Astrocyte of the spinal cord (primary cell): Measurements from ENCODE around the gene THAP11.

Source experiments
- DNase-seq: peaks from one replicate; pipeline ENCODE4 v3.0.0; 2011; ENCODE audit warnings: low read depth, low spot score
- H3K4me3 ChIP-seq: 2 replicates; pipeline ENCODE4 v1.5.1; 2011; ENCODE audit warnings: low read depth, mild to moderate bottlenecking, low read length, moderate library complexity
- CTCF ChIP-seq: IDR thresholded peaks from 2 replicates; pipeline ENCODE4 v1.5.1; 2012; ENCODE audit warnings: low read depth, mild to moderate bottlenecking, low read length, inconsistent platforms
- in situ Hi-C: cut with HindIII; loops from 2 replicates; pipeline ENCODE4 v1.10.0; 2017; ENCODE audit warnings: low sequenced_read_pairs

Gene THAP11

GRCh38 chr16:67804853-67805542 lies 37.1 kb upstream of the THAP11 start:
- in situ Hi-C loops: no loop called here
- TF ChIP-seq CTCF: no peak
- no peak for DNase-seq
- peak overlapping the region; percentile 97 for H3K4me3 ChIP-seq

- H3K4me3 ChIP-seq: peak overlapping the region; percentile 97
- DNase-seq: no peak
- TF ChIP-seq CTCF: no peak
- in situ Hi-C loops: no loop called here
Measured at GRCh38 chr16:67805718-67806427, 36.2 kb upstream of the THAP11 start.

GRCh38 chr16:67806428-67807147 lies 35.5 kb upstream of the THAP11 start, which contains the start of the genes RANBP10 and TSNAXIP1:
RANBP10 (minus strand) TSS chr16:67806560; CDS start chr16:67806536, 24 bp downstream.
TSNAXIP1 (plus strand) TSS chr16:67806889; CDS start chr16:67807150, 261 bp downstream.
- peak; percentile 99 for DNase-seq
- TF ChIP-seq CTCF: no peak
- in situ Hi-C loops: no loop called here
- H3K4me3 ChIP-seq: peak within 1 kb of the TSS; percentile 97

- TF ChIP-seq CTCF: peak; percentile 11
- DNase-seq: no peak
- in situ Hi-C loops: no loop called here
- H3K4me3 ChIP-seq: peak overlapping the region; percentile 97
Measured at GRCh38 chr16:67807148-67807682, 34.9 kb upstream of the THAP11 start.

GRCh38 chr16:67811899-67812298 lies 30.2 kb upstream of the THAP11 start:
- DNase-seq: no peak
- no peak for TF ChIP-seq CTCF
- no peak overlapping the region for H3K4me3 ChIP-seq
- in situ Hi-C loops: no loop called here

- H3K4me3 ChIP-seq: no peak overlapping the region
- DNase-seq: no peak
- no peak for TF ChIP-seq CTCF
- in situ Hi-C loops: no loop called here
Measured at GRCh38 chr16:67814567-67814966, 27.6 kb upstream of the THAP11 start.
